BLaER1 (cell line): ENCODE measurements around the gene SNAP29.
"Not testable (repeated sequence)": the region's sequence is repeated elsewhere in the genome, so short reads cannot be mapped to it uniquely, and the experiment has no call there.

ENCODE experiments used
- H3K27ac ChIP-seq: shearing (Covaris generic); formaldehyde crosslinking; 2 replicates; pipeline ENCODE4 v1.8.1; 2022
- H3K27me3 ChIP-seq: shearing (Covaris generic); formaldehyde crosslinking; 2 replicates; pipeline ENCODE4 v1.8.1; 2022
- H3K36me3 ChIP-seq: shearing (Covaris generic); formaldehyde crosslinking; 2 replicates; pipeline ENCODE4 v1.8.1; 2022
- H3K4me1 ChIP-seq: shearing (Covaris generic); formaldehyde crosslinking; 2 replicates; pipeline ENCODE4 v1.8.1; 2022
- H3K4me2 ChIP-seq: shearing (Covaris generic); formaldehyde crosslinking; 2 replicates; pipeline ENCODE4 v1.8.1; 2022
- H3K4me3 ChIP-seq: shearing (Covaris generic); formaldehyde crosslinking; 2 replicates; pipeline ENCODE4 v1.8.1; 2022
- H3K9ac ChIP-seq: shearing (Covaris generic); formaldehyde crosslinking; 2 replicates; pipeline ENCODE4 v1.8.1; 2022
- H3K9me3 ChIP-seq: shearing (Covaris generic); formaldehyde crosslinking; 2 replicates; pipeline ENCODE4 v1.8.1; 2022
- H4K20me1 ChIP-seq: shearing (Covaris generic); formaldehyde crosslinking; 2 replicates; pipeline ENCODE4 v1.8.1; 2022
- Cebpa-rat ChIP-seq: shearing (Covaris generic); IDR thresholded peaks from 2 replicates; pipeline ENCODE4 v1.8.1; 2022

SNAP29 gene

GRCh38 chr22:20834206-20834605, 24.6 kb upstream of the SNAP29 start:
- Histone ChIP-seq H4K20me1 (peaks cover 19% of the 10 kb centered on the region; the same call in 1 of the 2 replicates), H3K27me3 (no peaks in the 10 kb centered on the region), H3K9ac (no peak overlapping the region), H3K4me1 (peaks cover 19% of the 10 kb centered on the region), H3K27ac (no peak overlapping the region), H3K9me3 (no peaks in the 10 kb centered on the region), H3K4me2 (no peak overlapping the region), H3K36me3 (peaks cover 63% of the 10 kb centered on the region), H3K4me3 (no peak overlapping the region)
- TF ChIP-seq Cebpa-rat = no peak

- peaks cover 19% of the 10 kb centered on the region for H3K4me1 ChIP-seq
- H3K27ac ChIP-seq = no peak overlapping the region
- H3K4me2 ChIP-seq = no peak overlapping the region
- TF ChIP-seq Cebpa-rat = no peak
- no peak overlapping the region for H3K9ac ChIP-seq
- H3K4me3 ChIP-seq = no peak overlapping the region
- peaks cover 24% of the 10 kb centered on the region; the same call in 1 of the 2 replicates for H4K20me1 ChIP-seq
- no peaks in the 10 kb centered on the region for H3K27me3 ChIP-seq
- peaks cover 58% of the 10 kb centered on the region for H3K36me3 ChIP-seq
- no peaks in the 10 kb centered on the region for H3K9me3 ChIP-seq
These were observed 24.1 kb upstream of the SNAP29 start for GRCh38 chr22:20834725-20835124.

- Histone ChIP-seq H4K20me1 (peaks cover 49% of the 10 kb centered on the region), H3K9me3 (no peaks in the 10 kb centered on the region), H3K9ac (no peak overlapping the region), H3K4me3 (no peak overlapping the region), H3K36me3 (peaks cover 35% of the 10 kb centered on the region), H3K27ac (no peak overlapping the region), H3K4me1 (peaks cover 34% of the 10 kb centered on the region), H3K27me3 (no peaks in the 10 kb centered on the region), H3K4me2 (no peak overlapping the region)
- TF ChIP-seq Cebpa-rat = no peak
These were observed 21.6 kb upstream of the SNAP29 start for GRCh38 chr22:20836987-20837823.

DNA sequence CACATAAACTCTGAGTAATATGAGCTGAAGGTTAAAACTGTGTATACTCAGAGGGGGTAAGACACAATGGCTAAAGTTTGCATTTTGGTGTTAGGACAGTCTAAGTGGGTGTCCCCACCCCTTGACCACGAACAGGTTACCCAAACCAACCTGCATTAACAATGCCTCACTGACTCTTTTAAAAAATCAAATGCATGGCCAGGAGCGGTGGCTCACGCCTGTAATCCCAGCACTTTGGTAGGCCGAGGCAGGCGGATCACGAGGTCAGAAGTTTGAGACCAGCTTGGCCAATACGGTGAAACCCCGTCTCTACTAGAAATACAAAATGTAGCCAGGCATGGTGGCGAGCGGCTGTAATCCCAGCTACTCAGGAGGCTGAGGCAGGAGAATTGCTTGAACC, 19.5 kb upstream of the SNAP29 start:
- H3K27ac ChIP-seq, H3K4me2 ChIP-seq, H3K9ac ChIP-seq, H3K9me3 ChIP-seq, H3K4me3 ChIP-seq, H3K27me3 ChIP-seq: not testable (repeated sequence)
- peaks cover 13% of the 10 kb centered on the region for H3K36me3 ChIP-seq
- peaks cover 52% of the 10 kb centered on the region for H3K4me1 ChIP-seq
- peaks cover 70% of the 10 kb centered on the region for H4K20me1 ChIP-seq

DNA sequence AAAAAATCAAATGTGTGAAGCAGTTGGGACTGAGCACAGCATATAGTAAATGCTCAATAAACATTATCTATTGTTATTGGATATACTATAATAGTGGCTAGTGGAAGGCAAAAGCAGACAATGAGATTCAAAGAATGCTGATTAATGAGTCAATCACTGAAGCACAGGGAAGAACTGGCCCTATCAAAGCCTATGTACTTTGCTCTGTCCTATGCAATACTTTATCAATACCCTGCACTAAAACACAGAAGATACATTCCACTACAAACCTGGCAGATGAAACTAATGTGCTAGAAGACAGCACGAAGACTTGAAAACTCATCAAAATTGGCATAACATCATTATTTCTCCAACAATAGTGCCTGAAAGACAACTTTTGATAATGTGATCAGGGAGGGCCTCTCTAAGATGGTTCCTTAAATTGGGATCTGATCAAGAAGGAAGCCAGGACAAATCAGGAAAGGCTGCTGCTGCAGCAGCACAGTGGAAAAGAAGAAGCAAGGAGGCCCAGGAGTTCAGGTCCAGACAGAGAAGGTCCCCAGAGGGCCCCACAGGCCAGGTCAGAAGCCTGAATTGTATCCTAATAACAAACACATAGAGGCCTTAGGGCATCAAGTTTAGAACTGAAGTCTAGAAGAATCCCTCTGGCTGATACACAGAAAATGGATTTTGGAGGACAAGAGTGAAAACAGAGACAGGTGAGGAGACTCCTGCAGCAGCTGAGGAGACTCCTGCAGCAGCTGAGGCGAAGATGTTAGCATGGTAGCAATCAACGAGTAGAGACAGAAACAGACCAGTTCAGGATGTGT, 18.8 kb upstream of the SNAP29 start:
- no peak for TF ChIP-seq Cebpa-rat
- Histone ChIP-seq H3K9ac (no peak overlapping the region), H3K27ac (no peak overlapping the region), H3K36me3 (peaks cover 6% of the 10 kb centered on the region), H3K27me3 (no peaks in the 10 kb centered on the region), H3K9me3 (no peaks in the 10 kb centered on the region), H4K20me1 (peaks cover 77% of the 10 kb centered on the region), H3K4me3 (no peak overlapping the region), H3K4me2 (no peak overlapping the region), H3K4me1 (peaks cover 52% of the 10 kb centered on the region)

- Histone ChIP-seq H3K27ac (no peak overlapping the region), H3K4me2 (no peak overlapping the region), H4K20me1 (peaks cover 85% of the 10 kb centered on the region)
These were observed 18.0 kb upstream of the SNAP29 start for GRCh38 chr22:20840646-20841371.

DNA sequence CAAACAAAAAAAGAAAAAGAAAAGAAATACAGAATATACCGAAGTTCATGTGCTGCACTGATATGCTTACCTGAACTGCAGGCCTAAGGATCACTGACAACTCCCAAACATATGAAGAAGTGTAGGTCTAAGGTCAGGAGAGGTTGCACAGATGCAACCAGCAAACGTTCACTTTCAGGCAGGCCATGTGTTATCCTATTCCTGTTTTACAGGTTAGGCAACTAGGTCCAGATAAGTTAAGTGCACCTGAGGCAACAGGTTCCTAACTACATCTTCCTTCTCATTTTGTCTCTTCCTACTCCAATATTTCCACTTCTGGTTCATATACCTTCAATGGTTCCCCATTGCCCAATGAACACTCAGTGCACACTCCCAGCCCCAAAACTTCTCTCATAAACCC, 15.3 kb upstream of the SNAP29 start:
- TF ChIP-seq Cebpa-rat = no peak
- Histone ChIP-seq H3K4me3 (no peak overlapping the region), H4K20me1 (peaks cover 97% of the 10 kb centered on the region), H3K4me1 (peaks cover 33% of the 10 kb centered on the region), H3K36me3 (no peaks in the 10 kb centered on the region), H3K27ac (no peak overlapping the region), H3K4me2 (peak overlapping the region; percentile 65), H3K27me3 (no peaks in the 10 kb centered on the region), H3K9ac (no peak overlapping the region), H3K9me3 (no peaks in the 10 kb centered on the region)

More at GRCh38 chr22:20840646-20841371, 18.0 kb upstream of the SNAP29 start:
- Histone ChIP-seq H3K36me3 (no peaks in the 10 kb centered on the region), H3K9ac (no peak overlapping the region), H3K9me3 (no peaks in the 10 kb centered on the region), H3K4me1 (peaks cover 47% of the 10 kb centered on the region), H3K27me3 (no peaks in the 10 kb centered on the region), H3K4me3 (no peak overlapping the region)
- no peak for TF ChIP-seq Cebpa-rat

GRCh38 chr22:20844055-20845037, 14.5 kb upstream of the SNAP29 start:
- no peak overlapping the region for H3K4me3 ChIP-seq
- no peak overlapping the region for H3K27ac ChIP-seq
- H3K4me1 ChIP-seq = peaks cover 33% of the 10 kb centered on the region
- no peak overlapping the region for H3K4me2 ChIP-seq
- TF ChIP-seq Cebpa-rat = no peak
- peaks cover 99% of the 10 kb centered on the region for H4K20me1 ChIP-seq
- H3K9ac ChIP-seq = no peak overlapping the region
- H3K36me3 ChIP-seq = no peaks in the 10 kb centered on the region
- H3K9me3 ChIP-seq = no peaks in the 10 kb centered on the region
- H3K27me3 ChIP-seq = no peaks in the 10 kb centered on the region
